Limb (tissue), 2 donors: Measurements from ENCODE around the gene DNAH9.
A peak's percentile ranks its signal among the peaks of the same experiment; 100 is the strongest.

Experiments
- DNase-seq, 2 donors: peaks; one replicate each; pipeline ENCODE4 v3.0.0-alpha.2; 2016; ENCODE audit errors: extremely low spot score in 2 of 2

Gene DNAH9

GRCh38 chr17:11668618-11669017, 70.3 kb downstream of the DNAH9 start:
- DNase-seq, result no peak

DNA sequence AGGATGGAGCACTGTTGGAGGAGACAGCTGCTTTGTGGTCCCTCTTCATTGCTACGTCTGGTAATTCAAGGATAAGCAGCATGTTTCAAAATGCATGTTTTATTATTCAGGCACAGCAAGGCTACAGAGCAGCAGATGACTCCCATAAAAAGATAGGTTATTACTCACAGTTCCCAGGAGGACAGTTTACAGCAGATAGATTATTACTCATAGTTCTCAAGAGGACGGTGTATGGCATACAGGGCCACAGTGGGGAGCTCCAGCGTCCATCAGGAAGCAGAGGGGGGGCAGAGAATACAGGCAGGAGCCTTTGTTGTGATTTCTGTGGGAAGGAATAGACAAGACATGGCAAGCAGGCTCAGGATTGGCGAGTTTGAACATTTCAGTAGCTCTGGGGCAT, 72.9 kb downstream of the DNAH9 start:
- DNase-seq, result no peak

GRCh38 chr17:11682646-11683045, 84.4 kb downstream of the DNAH9 start:
- no peak for DNase-seq

DNA sequence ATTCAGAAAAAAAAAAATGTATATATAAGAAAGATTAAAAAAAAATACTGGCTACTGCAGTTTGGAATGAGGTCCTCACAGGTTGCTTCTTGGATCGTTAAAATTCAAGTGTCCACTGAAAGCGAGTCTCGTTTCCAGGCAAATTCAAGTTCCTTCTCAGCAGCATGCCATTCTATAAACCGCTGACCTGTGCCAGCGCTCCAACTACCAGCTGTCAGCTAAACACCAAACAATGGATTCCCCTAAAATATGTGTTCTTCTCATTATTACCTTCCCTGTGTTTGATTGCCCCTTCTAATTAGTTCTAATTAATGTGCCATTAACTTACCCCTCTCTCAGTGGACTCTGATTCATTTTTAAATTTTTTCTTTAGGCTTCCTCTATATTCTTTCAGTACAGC, 92.4 kb downstream of the DNAH9 start:
- DNase-seq, result no peak

- DNase-seq, result no peak
Measured at GRCh38 chr17:11692688-11693087, 94.4 kb downstream of the DNAH9 start.

DNA sequence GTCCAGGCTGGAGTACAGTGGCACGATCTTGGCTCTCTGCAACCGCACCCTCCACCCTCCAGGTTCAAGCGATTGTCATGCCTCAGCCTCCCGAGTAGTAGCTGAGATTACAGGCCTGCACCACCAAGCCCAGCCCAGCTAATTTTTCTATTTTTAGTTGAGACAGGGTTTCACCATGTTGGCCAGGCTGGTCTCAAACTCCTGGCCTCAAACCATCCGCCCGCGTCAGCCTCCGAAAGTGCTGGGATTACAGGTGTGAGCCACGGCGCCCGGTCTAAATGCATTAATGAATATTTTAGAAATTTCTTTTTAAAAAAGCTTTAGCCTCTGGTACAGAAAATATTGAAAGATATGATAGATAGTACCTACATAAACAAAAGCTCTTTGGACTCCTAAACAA, 95.0 kb downstream of the DNAH9 start:
- DNase-seq, result no peak

GRCh38 chr17:11700668-11701067, 102.4 kb downstream of the DNAH9 start:
- no peak for DNase-seq

DNA sequence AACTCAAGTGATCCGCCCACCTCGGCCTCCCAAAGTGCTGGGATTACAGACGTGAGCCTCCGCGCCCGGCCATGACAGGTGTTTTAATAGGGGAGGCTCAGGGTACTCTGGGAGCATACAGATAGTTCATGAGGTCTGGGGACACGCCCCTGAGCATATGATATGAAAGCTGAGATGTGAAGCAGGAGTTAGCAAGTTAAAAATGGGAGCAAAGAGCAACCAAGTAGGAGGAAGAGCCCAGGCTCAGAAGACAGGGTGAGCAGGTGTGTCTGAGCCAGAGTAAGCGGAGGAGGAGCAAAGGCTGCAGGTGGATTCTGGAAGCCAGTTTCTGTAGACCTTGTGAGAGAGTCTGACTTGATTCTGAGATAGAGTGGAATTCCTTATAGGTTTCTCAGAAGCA, 103.6 kb downstream of the DNAH9 start:
- DNase-seq, result no peak

GRCh38 chr17:11704041-11704440, 105.8 kb downstream of the DNAH9 start:
- no peak for DNase-seq

- DNase-seq, result peak in 1 of 2 donors; percentile 20
Measured at GRCh38 chr17:11705111-11705510, 106.8 kb downstream of the DNAH9 start.

GRCh38 chr17:11707586-11707985, 109.3 kb downstream of the DNAH9 start:
- DNase-seq, result no peak

DNA sequence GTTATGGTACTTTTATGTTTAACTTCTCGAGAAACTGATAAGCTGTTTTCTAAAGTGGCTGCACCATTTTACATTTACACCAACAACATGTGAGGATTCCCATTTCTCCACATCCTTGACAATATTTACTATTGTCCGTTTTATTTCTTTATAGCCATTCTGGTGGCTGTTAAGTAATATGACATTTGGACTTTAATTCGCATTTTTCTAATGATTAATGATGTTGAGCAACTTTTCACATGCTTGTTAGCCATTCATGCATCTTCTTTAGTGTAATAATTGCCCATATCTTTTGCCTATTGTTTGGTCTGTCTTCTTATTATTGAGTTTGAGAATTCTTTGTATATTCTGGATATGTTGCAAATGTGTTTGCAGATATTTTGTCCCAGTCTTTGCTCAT, 114.2 kb downstream of the DNAH9 start:
- no peak for DNase-seq

GRCh38 chr17:11719203-11719602, 120.9 kb downstream of the DNAH9 start:
- no peak for DNase-seq

GRCh38 chr17:11719856-11720255, 121.6 kb downstream of the DNAH9 start:
- DNase-seq, result no peak

GRCh38 chr17:11720816-11721215, 122.5 kb downstream of the DNAH9 start:
- DNase-seq, result no peak

DNA sequence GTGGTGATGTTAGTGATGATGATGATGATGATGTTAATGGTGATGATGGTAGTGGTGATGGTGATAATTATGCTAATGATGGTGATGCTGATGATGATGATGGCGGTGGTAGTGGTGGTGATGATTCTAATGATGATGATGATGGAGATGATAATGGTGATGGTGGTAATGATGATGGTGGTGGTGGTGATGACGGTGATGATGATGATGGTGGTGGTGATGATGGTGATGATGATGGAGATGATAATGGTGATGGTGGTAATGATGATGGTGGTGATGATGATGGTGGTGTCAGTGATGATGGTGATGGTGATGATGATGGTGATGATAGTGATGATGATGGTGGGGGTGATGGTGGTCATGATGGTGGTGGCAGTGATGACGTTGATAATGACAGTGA, 132.5 kb downstream of the DNAH9 start:
- DNase-seq, result no peak

- no peak for DNase-seq
Measured at GRCh38 chr17:11736613-11737312, 138.5 kb downstream of the DNAH9 start.

DNA sequence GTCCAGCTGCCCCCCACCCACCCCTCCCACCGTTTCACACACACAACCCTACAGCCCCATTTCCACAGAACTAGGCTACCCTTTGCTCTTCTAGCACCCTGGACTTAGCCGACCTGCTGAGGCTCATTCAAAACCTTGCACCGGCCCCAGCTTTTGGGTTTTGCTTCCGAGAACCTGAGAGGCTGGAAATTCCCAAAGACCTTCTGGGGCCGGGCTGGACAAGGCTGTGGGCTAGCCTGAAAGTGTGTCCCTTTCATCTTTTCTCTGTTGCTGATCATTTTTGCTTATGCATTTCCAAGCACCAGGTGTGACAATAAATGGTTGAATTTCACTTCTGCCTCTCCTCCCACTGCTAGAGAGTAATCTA, 139.0 kb downstream of the DNAH9 start:
- no peak for DNase-seq

- no peak for DNase-seq
Measured at GRCh38 chr17:11738151-11738550, 139.9 kb downstream of the DNAH9 start.

DNA sequence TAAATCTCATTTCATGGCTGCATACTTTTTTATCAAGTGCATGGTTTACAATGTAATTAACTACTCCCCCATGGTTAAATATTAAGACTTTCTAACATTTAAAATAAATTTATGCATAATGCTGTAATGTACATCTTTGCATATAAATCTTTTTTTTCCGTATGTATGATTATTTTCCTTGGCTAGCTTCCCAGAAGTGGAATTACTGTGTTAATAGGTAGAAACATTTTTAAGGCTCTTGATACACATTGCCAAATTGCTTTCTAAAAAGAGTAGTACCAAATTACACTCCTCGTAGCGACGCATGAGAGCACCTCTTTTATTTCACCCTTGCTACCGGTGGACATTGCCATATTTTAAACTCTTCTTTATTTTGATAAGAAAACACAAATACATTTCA, 141.1 kb downstream of the DNAH9 start:
- no peak for DNase-seq

GRCh38 chr17:11739848-11740247, 141.6 kb downstream of the DNAH9 start:
- no peak for DNase-seq

DNA sequence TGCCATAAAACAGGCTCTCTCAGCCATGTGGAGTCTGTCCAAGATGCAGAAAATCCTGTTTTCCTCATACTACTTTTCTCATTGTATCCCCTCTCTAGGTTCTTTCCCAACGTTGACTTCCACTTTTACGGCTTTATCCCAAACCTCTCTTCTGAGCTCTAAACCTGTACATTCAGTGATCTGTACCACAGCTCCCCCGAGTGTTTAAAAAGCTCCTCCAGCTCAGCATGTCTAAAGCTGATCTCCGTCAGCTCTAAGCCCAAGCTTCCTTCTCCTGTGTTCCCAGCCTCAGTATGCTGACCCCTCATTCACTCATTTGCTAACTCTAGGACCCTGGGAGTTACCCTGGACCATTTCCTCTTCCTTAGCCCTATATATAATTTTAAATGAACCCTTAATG, 144.6 kb downstream of the DNAH9 start:
- DNase-seq, result no peak

GRCh38 chr17:11744696-11745095, 146.4 kb downstream of the DNAH9 start:
- DNase-seq, result no peak

DNA sequence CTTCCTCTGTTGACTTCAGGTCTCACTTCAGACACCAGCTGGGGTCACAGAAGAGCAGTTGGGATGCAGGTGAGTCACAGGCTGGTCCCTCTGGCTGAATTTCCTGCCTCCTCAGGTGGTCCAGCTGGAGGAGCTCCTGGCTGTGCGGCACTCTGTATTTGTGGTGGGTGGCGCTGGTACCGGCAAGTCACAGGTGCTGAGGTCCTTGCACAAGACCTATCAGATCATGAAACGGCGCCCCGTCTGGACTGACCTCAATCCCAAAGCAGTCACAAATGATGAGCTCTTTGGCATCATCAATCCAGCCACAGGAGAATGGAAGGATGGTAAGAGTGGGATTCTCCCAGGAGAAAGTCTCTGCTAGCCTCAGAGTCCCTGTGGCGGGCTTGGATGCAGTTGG, 149.2 kb downstream of the DNAH9 start:
- DNase-seq, result no peak
